ENCODE results near the gene MORC3. TPM values are rescaled to one million over a fixed set of nuclear protein-coding genes. Genes with fewer than 3 reads are reported as not detected.
A peak's percentile ranks its signal among the peaks of the same experiment; 100 is the strongest.
"Not testable (repeated sequence)": the region's sequence is repeated elsewhere in the genome, so short reads cannot be mapped to it uniquely, and the experiment has no call there.

MORC3 gene
- polyA plus RNA-seq, 1 donor = 44.9 TPM

DNA sequence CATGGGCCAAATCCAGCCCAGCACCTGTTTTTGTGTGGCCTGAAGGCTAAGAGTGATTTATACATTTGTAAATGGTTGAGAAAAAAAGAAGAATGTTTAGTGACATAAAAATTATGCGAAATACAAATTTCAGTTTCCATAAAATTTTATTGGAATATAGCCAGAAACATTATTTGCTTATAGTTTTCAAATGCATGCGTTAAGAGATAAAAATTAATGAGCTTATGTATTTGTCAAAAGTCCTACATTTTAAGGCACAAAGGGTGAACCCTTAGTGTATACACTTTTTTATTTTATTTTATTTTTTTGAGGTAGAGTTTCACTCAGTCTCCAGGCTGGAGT, 2.1 kb downstream of the MORC3 start:
- peak; percentile 2 for DNase-seq

DNA sequence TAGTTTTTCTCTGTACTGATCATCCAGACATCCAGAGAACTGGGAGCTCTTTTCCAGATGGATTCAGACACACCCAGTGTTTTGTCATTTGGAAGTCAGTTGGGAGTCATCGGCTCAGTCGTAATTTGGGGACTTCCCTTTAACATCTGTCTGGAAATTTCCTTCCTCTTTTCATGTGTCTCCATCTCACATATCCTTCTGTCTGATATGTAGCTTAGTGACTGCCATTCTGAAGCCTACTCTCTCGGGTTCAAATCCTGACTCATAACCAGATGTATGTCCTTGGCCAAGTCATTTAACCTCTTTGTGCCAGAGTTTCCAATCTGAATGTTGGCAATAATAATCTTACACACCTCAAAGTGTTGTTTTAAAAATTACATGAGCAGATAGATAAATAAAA, 3.0 kb downstream of the MORC3 start:
- no peak for DNase-seq

DNA sequence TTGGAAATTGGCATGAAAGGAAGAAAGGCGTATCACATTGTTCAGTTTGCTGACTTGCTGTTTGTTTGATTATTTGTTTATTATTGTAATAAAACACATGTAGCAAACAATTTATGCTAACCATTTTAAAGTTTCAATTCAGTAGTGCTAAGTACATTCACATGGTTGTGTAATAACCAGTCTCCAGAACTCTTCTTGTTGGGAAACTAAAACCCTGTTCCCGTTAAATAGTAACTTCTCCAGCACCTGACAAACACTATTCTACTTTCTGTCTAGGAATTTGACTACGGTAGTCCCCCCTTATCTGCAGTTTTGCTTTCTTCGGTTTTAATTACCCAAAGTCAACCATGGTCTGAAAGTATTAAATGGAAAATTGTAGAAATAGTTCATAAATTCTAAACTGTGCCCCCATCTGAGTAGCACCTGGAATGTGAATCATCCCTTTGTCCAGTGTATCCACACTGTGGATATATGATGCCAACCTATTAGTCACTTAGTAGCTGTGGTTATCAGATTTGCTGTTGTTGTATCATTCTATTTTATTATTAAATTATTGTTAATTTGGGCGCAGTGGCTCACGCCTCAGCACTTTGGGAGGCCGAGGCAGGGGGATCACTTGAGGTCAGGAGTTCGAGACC, 5.5 kb downstream of the MORC3 start:
- DNase-seq = no peak

DNA sequence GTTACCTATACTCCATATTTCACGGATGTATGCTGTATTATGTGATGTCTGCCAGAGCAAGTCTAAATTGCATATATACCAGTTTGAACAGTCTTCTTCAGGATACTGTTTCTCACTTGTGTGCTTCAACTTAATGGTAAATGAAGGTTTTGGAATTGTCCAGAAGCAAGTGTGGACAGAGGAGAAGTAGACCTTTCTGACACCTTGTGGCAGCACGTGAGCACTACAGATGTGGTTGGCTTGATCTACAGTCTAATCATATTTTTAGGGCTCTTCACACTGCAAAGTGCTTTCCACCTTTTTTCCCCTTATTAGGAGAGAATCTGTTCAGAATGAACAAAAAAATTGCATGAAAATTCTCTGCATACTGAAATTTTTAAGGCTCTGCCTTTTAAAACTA, 10.9 kb downstream of the MORC3 start:
- peak; percentile 30 for DNase-seq

DNA sequence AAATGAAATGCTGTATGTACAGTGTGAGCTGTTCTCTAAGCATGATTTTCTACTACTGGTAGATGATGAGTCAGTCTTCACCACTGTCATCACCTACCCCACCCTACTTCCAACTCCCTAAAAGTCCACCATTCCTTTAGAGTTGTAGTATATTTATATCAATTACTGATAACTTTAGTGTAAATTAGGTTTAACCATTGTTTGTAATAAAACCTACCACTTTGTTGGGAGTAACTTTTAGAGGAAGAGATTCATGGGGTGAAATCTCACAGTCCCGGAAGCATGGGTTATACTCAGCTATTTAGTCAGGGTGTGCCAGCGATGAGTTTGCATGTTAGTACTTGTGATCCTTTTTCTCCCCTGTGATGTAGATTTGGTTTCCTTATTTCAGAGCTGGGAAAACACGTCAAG, 17.1 kb downstream of the MORC3 start:
- no peak for DNase-seq

DNA sequence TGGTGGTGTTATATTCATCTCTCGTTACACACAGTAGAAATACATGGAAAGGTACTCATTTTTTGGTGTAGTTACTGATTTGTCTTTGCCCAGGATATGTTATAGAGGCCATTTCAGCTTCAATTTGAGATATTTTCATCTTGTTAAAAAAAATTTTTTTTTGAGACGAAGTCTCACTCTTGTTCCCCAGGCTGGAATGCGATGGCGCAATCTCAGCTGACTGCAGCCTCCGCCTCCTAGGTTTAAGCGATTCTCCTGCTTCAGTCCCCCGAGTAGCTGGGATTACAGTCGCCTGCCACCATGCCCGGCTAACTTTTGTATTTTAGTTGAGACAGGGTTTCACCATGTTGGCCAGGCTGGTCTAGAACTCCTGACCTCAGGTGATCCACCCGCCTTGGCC, 19.0 kb downstream of the MORC3 start:
- no peak for DNase-seq

DNA sequence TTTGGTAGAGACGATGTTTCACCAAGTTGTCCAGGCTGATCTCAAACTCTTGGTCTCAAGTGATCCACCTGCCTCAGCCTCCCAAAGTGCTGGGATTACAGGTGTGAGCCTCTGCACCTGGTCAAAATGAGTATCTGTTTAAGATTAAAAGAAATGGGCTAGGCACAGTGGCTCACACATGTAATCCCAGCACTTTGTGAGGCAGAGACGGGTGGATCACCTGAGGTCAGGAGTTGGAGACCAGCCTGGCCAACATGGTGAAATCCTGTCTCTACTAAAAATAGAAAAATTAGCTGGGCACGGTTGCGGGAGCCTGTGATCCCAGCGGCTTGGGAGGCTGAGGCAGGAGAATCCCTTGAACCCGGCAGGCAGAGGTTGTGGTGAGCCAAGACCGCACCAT, 22.6 kb downstream of the MORC3 start:
- DNase-seq = not testable (repeated sequence)

DNA sequence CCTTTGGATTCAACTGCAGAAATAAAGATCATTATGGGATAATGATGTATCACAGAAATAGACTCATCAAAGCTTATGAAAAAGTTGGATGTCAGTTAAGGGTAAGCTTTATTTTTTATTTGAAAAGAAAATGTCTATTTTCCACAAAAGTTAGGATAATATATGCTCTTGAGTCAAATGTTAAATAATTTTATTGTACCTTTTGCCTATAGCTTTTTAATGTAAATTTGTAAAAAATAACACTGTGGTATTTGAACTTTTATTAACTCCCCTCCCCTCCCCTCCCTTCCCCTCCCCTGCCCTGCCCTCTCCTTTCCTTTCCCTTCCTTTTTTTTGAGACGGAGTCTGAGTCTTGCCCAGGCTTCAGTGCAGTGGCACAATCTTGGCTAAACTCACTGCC, 24.9 kb downstream of the MORC3 start:
- no peak for DNase-seq

DNA sequence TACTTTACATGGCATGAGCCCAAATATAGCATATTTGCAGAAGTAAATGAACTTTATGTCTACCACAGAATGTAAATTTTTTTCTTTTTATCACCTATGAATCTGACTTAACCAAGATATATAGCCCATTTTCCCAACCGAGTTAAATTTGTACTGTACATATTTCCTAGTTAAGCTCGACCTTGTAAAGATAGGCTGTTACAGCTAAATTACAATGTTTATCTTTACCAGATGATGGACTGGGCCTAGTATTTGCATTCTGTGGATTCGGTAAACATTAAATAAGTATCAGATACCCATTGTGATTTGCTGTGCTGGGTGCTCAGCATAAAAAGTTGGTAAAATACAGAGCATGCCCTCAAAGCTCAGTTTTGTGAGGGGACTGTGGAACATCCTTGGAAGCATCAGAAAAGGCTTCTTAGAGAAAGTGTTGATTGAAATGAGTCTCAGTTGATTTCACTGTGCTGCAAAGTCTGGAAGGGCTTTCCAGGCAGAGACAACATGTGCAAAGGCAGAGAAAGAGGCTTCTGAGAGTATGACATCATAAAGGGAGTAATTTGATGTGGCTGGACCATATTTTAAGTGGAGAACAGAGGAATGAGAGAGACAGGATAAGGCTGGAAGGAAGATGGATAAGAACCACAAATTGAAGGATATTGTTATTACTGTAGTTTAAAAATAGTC, 27.4 kb downstream of the MORC3 start:
- DNase-seq = no peak

DNA sequence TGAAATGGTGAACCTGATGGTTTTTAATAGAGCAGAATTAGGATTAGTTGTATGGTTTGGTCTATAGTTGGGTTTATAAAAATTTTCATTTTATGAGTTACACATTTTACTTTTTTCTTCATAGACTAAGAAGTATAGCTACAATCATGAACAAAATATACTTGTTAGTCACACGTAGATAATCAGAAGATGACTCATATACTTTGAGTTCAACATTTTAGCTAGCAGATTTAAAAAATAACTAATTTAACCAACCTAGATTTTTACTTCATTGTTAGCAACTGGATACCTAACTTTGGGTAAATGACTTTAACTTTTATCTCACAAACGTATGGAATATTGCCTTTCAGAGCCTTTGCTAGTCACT, 27.9 kb downstream of the MORC3 start:
- DNase-seq = no peak

DNA sequence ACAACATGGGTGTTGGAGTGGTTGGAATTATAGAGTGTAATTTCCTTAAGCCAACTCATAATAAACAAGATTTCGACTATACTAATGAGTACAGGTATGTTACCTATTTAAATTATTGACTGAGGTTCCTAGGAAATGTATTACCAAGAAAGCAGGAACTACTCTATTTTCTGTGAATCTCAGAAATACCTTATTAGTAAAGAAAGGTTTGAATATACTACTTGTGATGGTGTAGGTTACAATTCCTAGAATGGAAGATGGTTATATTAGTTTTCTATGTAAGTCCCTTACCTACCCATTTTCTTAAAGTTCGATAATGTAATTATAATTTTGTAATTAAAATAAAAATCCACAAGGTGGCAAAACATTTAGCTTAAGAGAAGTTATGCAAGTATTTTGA, 29.3 kb downstream of the MORC3 start:
- DNase-seq = no peak

DNA sequence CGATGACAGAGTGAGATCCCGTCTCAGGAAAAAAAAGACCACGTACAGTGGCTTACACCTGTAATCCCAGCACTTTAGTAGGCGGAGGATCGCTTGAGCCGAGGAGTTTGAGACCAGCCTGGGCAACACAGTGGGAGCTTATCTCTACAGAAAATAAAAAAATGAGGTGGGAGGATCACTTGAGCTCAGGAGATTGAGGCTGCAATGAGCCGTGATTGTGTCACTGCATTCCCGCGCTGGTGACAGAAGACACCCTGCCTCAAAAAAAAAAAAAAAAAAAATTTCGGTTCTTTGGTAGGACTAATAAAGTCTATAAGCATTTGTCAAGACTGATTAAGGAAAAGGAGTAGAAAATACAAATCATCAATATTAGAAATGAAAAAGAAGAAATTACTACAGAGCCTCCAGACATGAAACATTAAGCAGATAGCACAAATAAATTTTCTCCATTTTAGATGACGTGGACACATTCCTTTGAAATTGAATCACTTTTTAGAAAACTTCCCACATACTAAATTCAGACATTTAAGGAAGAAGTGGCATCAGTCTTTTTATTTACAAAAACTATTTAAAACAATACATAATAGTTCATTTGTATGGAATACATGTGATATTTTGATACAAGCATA, 30.4 kb downstream of the MORC3 start:
- no peak for DNase-seq

DNA sequence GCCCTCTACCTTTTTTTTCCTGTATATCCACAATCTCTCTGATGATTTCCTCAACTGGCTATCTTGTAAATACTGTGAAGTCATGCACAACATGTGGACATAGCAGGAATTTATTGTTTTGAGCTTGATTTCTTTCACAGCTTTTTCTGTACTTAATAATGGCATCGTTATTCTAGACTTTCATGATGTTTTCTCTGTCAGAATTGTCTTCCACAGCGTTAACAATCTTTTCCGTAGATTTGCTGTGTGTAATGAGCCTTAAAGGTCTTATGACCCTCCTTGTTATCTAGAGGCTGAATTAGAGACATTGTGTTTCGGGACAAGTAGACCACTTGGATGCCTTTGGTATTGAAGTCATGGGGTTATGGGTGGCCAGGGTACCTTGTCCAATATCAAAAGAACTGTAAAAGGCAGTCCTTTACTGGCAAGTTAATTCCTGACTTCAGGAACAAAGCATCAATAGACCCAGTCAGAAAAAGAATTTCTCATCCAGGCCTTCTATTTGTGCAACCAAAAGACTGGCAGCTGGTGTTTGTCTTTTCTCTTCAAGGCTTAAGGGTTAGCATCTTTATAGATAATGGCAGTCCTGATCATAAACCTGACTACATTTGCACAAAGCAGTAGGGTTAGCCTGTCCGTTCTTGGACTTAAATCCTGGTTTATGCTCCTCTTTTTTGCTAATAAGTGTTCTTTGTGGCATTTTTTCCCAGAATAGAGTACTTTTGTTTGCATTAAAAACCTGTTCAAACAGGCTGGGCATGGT, 35.1 kb downstream of the MORC3 start:
- no peak for DNase-seq

DNA sequence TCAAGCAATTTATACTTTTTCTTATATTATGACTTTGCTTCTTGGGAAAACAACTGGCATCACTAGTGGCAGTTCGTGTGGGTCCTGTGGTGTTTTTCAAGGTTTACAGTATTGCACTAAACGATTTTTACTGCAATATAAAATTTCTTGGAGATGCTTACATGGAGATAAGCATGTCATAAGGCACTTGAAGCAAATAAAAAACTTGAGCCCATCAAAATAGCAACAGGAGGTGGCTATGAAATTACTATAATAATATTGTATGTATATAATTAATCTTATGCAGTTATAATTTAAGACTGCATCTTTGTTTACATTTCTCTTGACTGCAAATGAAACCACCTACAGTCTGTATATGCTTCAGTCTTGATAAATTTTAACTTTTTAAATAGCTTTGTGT, 35.9 kb downstream of the MORC3 start:
- no peak for DNase-seq

DNA sequence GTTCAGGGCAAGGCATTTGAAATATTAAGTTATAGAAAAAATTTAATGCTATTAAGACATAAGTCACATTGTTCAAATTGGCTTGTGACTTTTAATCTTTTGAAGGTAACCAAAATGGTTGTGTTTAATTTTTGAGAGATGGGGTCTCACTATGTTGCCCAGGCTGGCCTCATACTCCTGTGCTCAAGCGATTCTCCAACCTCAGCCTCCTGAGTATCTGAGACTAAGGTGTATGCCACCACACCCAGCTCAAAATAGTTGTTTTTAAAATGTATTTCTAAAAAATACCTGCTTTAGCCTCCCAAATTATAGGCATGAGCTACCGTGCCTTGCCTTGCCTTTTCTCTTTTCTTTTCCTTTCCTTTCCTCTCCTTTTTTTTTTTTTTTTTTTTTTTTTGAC, 39.2 kb downstream of the MORC3 start:
- no peak for DNase-seq

DNA sequence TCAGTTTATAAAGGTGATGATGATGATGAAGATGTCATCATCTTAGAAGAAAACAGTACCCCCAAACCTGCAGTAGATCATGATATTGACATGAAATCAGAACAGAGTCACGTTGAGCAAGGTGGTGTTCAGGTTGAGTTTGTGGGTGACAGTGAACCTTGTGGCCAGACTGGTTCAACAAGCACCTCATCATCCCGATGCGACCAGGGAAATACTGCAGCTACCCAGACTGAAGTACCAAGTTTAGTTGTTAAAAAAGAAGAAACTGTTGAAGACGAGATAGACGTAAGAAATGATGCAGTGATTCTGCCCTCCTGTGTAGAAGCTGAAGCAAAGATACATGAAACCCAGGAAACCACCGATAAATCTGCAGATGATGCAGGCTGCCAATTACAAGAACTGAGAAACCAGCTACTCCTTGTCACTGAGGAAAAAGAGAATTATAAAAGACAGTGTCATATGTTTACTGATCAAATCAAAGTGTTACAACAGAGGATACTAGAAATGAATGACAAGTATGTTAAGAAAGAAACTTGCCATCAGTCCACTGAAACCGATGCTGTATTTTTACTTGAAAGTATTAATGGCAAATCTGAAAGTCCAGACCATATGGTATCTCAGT, 49.2 kb downstream of the MORC3 start:
- DNase-seq = no peak

DNA sequence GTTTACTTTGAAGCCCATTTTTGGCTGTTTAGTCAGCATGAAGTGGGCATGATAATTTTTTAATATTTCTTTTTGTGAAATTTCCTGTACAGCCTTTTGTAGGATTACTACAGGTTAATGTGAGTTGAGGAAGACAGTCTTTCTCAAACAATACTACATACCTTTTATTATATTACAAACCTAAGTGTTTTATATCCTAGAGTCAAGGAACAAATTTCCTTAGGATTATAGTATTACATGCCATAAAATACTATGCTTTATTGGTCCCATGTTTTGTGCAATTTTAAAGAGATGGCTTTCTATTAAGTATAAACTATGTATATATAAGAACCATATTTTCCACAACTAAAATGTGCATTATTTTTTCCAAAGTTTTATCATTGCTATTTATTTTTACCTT, 56.0 kb downstream of the MORC3 start:
- no peak for DNase-seq

DNA sequence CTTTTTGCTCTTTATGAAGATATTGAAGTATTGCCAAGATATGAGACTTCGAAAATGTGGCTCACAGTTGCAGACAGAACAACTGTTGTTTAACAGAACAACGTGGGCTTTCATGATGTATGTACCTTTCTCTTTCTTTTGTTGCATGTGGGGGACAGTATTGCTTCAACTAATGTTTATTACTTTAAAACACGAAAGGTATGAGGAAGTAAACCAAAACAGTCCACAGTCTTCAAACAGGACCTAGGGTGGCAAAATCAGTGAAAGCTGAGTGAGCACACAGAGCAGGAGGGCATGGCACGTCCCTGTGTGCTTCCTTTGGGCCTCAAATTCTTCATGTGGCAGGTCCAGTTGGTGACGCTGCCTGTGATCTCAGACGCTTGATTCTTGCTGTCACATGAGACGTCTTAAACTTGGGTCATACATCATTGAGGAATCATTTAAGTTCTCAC, 57.4 kb downstream of the MORC3 start:
- DNase-seq = no peak

DNA sequence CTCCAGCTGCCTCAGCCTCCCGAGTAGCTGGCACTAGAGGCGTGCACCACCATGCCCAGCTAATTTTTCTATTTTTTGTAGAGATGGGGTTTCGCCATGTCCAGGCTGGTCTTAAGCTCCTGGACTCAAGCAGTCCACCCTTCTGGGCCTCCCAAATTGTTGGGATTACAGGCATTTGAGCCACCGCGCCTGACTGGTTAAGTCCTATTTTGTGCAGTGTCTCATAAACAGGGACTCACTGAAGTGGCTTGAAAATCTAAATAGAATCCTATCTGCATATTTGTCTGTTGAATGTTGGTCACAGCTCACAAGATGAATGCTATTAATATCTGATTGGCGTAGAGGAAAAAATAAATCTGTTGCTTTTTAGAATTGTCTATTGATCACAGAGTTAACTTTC, 59.3 kb downstream of the MORC3 start:
- DNase-seq = no peak

DNA sequence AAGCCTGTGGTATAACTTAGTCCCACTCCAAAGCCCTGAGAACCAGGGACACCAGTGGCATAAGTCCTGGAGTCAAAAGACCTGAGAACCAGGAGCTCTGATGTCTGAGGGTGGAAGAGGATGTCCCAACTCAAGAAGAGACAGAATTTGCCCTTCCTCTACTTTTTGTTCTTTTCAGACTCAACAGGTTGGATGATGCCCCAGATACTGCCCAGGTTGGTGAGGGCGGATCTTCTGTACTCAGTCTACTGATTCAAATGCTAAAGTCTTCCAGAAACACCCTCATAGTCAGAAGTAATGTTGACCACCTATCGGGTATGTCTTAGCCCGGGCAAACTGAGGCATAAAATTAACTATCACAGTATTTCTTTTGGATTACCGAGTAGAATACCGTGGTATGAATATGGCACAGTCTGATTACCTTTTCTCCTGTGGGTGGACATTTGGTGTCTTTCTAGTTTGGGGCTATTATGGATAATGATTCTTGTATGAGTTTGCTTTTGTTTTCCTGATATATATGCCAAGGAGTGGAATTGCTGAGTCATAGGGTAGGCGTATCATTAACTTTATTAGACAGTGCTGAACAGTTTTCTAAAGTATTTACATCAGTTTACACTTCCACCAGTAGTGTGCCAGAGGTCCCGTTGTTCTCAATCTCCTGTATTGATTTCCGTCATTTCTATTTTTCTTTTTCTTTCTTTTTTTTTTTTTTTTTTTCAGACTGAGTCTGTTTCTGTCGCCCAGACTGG, 62.0 kb downstream of the MORC3 start:
- DNase-seq = no peak

DNA sequence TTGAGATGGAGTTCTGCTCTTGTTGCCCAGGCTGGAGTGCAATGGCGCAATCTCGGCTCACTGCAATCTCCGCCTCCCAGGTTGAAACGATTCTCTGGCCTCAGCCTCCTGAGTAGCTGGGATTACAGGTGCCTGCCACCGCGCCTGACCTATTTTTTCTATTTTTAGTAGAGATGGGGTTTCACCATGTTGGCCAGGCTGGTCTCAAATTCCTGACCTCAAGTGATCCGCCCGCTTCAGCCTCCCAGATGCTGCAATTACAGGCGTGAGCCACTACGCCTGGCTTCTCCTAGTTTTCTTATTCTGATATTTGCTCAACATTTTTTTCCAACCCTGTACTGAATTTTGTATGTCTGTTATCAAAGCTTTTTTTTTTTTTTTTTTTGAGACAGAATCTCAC, 62.7 kb downstream of the MORC3 start:
- not testable (repeated sequence) for DNase-seq

DNA sequence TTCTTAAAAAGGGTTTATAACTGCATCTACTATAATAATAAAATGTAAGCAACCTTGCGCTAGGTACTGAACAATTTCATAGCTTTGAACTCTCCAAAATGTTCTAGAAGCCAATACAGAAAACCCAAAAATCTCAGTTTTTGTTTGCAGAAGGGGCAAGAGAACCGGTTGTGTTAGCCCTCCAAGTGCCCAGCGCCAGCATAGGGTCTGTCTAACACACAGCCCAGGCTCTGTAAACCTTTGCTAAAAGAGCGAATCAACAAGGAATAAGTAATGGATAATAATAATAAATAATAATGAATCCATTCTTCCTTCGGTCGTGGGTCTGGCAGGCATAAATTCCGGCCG, 64.9 kb downstream of the MORC3 start:
- no peak for DNase-seq

Measured in left kidney (tissue), 2 donors.